ENCODE data around the gene CFAP45.
A peak's percentile ranks its signal among the peaks of the same experiment; 100 is the strongest.

DNA sequence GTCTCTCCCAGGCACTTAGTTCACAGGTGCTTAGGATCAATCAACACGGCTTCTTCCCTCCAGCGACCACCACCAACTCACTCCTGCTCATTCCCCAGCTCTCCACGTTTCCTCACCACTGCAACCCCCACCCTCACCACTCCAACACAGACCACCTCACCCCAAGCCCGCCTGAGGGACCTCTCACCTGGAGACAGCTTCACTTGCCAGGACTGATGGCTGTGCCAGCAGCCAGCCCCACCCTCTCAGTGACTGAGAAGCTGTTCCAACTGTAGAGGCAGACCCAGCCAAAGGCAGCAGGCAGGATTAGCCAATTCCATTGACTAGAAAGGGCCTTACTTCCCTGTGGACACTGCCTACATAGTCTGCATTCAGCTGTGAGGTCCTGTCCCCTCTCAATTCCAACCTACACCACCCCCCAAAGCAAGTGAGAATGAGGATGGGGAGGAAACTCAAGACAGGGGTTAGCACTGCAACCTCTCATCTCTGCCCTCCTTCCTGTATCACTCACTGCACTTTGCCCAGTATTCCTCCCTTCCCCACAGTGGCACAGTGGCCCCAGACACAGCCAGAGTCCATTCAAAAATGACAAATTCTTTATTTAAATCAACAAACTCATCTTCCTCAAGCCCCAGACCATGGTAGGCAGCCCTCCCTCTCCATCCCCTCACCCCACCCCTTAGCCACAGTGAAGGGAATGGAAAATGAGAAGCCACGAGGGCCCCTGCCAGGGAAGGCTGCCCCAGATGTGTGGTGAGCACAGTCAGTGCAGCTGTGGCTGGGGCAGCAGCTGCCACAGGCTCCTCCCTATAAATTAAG is 17.8 kb upstream of the CFAP45 start:
- TF ChIP-seq POLR2A (IDR thresholded peaks at IDR 0.05; ENCODE audit: low read depth, low read length) (no peak), POLR2AphosphoS5 (IDR thresholded peaks at IDR 0.05; ENCODE audit: low read depth, low read length) (peak; percentile 61), TAF1 (IDR thresholded peaks at IDR 0.05; ENCODE audit: borderline replicate concordance, low read depth, low read length) (no peak)

Data from GM12892 (cell line).